ENCODE measurements around the gene TAX1BP1. TPM values are rescaled to one million over a fixed set of nuclear protein-coding genes. Genes with fewer than 3 reads are reported as not detected.

TAX1BP1 gene
- polyA plus RNA-seq, 1 donor (not counting 4 experiments of a cell fraction or from before 2014, with no cell fraction given): 102 TPM

DNA sequence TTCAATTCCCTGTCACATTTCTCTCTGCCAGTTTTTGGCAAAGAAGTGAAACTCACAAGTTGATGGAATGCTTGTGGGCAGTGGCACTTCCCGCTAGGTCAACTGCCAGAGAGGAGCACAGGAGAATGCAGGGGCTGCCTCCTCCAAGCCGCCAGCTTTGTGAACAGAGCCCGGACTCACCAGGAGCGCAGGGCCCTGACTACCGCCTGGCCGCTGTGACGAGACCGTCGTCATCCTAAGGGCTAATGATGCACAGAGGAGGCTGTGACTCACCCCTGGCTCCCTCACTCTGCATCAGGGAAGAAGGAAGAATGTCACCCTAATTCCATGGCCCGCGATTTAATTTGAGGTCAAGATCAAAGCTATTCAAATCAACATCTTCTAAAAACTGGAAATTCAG is 123.9 kb downstream of the TAX1BP1 start:
- dilution Hi-C loops (cut with MboI; ENCODE audit: extremely low pct_ligation_motif_present, low sequenced_read_pairs): no loop called here
- no peak overlapping the region for H2AFZ ChIP-seq (ENCODE audit: control insufficient read depth, low read length)
- no peaks in the 10 kb centered on the region for H3K27me3 ChIP-seq (ENCODE audit: control insufficient read depth, extremely low read depth, insufficient read depth, low read length)
- H3K36me3 ChIP-seq (ENCODE audit: control insufficient read depth in 2 of 2, extremely low read depth in 1 of 2, insufficient read depth in 2 of 2, low read length in 2 of 2): no peaks in the 10 kb centered on the region
- no peak for DNase-seq (ENCODE audit: low read depth, low spot score)
- TF ChIP-seq, protein P1, sequence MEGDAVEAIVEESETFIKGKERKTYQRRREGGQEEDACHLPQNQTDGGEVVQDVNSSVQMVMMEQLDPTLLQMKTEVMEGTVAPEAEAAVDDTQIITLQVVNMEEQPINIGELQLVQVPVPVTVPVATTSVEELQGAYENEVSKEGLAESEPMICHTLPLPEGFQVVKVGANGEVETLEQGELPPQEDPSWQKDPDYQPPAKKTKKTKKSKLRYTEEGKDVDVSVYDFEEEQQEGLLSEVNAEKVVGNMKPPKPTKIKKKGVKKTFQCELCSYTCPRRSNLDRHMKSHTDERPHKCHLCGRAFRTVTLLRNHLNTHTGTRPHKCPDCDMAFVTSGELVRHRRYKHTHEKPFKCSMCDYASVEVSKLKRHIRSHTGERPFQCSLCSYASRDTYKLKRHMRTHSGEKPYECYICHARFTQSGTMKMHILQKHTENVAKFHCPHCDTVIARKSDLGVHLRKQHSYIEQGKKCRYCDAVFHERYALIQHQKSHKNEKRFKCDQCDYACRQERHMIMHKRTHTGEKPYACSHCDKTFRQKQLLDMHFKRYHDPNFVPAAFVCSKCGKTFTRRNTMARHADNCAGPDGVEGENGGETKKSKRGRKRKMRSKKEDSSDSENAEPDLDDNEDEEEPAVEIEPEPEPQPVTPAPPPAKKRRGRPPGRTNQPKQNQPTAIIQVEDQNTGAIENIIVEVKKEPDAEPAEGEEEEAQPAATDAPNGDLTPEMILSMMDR (optimal IDR thresholded peaks at IDR 0.05 in 1 of 3, IDR thresholded peaks at IDR 0.05 in 1 of 3, conservative IDR thresholded peaks at IDR 0.05 in 1 of 3; ENCODE audit: extremely low read depth in 1 of 3, insufficient read depth in 2 of 3, low read length in 3 of 3): no peak
- no peak for TF ChIP-seq EZH2 (IDR thresholded peaks at IDR 0.05; ENCODE audit: low read length)
- no peaks in the 10 kb centered on the region for H4K20me1 ChIP-seq (ENCODE audit: control insufficient read depth, extremely low read depth, insufficient read depth, low read length)
- H3K9me1 ChIP-seq (ENCODE audit: control insufficient read depth, extremely low read depth, insufficient read depth, low read length): no peaks in the 10 kb centered on the region
- no peaks in the 10 kb centered on the region for H3K9me3 ChIP-seq (ENCODE audit: control insufficient read depth, low read depth, low read length)
- no peak overlapping the region for H3K27ac ChIP-seq (ENCODE audit: control insufficient read depth, insufficient read depth, low read length)
- FAIRE-seq: no peak
- H3K4me2 ChIP-seq (ENCODE audit: control insufficient read depth, extremely low read depth, insufficient read depth, low read depth, low read length): no peak overlapping the region
- H3K4me1 ChIP-seq (ENCODE audit: control insufficient read depth, extremely low read depth, insufficient read depth, low read length): no peaks in the 10 kb centered on the region
- no peaks in the 10 kb centered on the region for H3K79me2 ChIP-seq (ENCODE audit: control insufficient read depth, insufficient read depth, low read length)
- H3K9ac ChIP-seq (ENCODE audit: control insufficient read depth, extremely low read depth, insufficient read depth, low read length): no peak overlapping the region
- H3K4me3 ChIP-seq (ENCODE audit: control insufficient read depth in 2 of 3, extremely low read depth in 1 of 3, insufficient read depth in 2 of 3, low read depth in 1 of 3, low read length in 3 of 3): no peak overlapping the region

DNA sequence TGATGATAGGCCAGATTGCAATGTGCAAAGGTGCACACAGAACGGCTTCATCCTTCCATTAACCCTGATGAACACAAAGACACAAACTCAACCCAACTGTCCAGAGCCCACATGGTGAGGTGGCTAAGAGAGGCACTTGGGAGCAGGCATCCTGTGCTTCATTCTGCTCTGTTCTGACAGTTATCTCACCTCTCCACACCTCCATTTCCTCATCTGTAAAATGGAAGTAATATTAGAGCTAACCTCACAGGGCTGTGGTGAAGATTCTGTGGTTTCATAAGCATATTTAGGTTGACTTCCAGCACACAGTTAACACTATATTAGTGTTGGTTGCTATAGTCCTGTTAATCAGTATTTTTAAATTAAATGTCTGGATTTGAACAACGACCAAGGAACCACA is 126.3 kb downstream of the TAX1BP1 start:
- Histone ChIP-seq H2AFZ (ENCODE audit: control insufficient read depth, low read length) (no peak overlapping the region), H3K9me3 (ENCODE audit: control insufficient read depth, low read depth, low read length) (no peaks in the 10 kb centered on the region), H4K20me1 (ENCODE audit: control insufficient read depth, extremely low read depth, insufficient read depth, low read length) (no peaks in the 10 kb centered on the region), H3K4me3 (ENCODE audit: control insufficient read depth in 2 of 3, extremely low read depth in 1 of 3, insufficient read depth in 2 of 3, low read depth in 1 of 3, low read length in 3 of 3) (no peak overlapping the region), H3K27me3 (ENCODE audit: control insufficient read depth, extremely low read depth, insufficient read depth, low read length) (no peaks in the 10 kb centered on the region), H3K9me1 (ENCODE audit: control insufficient read depth, extremely low read depth, insufficient read depth, low read length) (no peaks in the 10 kb centered on the region), H3K36me3 (ENCODE audit: control insufficient read depth in 2 of 2, extremely low read depth in 1 of 2, insufficient read depth in 2 of 2, low read length in 2 of 2) (no peaks in the 10 kb centered on the region), H3K79me2 (ENCODE audit: control insufficient read depth, insufficient read depth, low read length) (no peaks in the 10 kb centered on the region), H3K27ac (ENCODE audit: control insufficient read depth, insufficient read depth, low read length) (no peak overlapping the region), H3K4me2 (ENCODE audit: control insufficient read depth, extremely low read depth, insufficient read depth, low read depth, low read length) (no peak overlapping the region), H3K4me1 (ENCODE audit: control insufficient read depth, extremely low read depth, insufficient read depth, low read length) (no peaks in the 10 kb centered on the region), H3K9ac (ENCODE audit: control insufficient read depth, extremely low read depth, insufficient read depth, low read length) (no peak overlapping the region)
- dilution Hi-C loops (cut with MboI; ENCODE audit: extremely low pct_ligation_motif_present, low sequenced_read_pairs): no loop called here
- no peak for DNase-seq (ENCODE audit: low read depth, low spot score)
- no peak for FAIRE-seq
- TF ChIP-seq, protein P1 (optimal IDR thresholded peaks at IDR 0.05 in 1 of 3, IDR thresholded peaks at IDR 0.05 in 1 of 3, conservative IDR thresholded peaks at IDR 0.05 in 1 of 3; ENCODE audit: extremely low read depth in 1 of 3, insufficient read depth in 2 of 3, low read length in 3 of 3): no peak
- TF ChIP-seq EZH2 (IDR thresholded peaks at IDR 0.05; ENCODE audit: low read length): no peak
